ENCODE measurements around the gene MEX3A. TPM values are rescaled to one million over a fixed set of nuclear protein-coding genes. Genes with fewer than 3 reads are reported as not detected.

Gene MEX3A
- total RNA-seq, 1 donor from 2014 or later, result 1.2 TPM

- no peak overlapping the region for H3K4me3 Mint-ChIP-seq (ENCODE audit: low read depth)
- H3K4me1 Mint-ChIP-seq (ENCODE audit: low read depth), result peaks cover 6% of the 10 kb centered on the region
- H3K36me3 Mint-ChIP-seq (ENCODE audit: low read depth), result no peaks in the 10 kb centered on the region
- H3K27me3 Mint-ChIP-seq (ENCODE audit: low read depth), result peaks cover 20% of the 10 kb centered on the region
- intact Hi-C loops (cut with micrococcal nuclease), result loop anchor here (1.0 kb wide), 2 partner anchors 39 to 134 kb away; no protein-coding TSS in a partner anchor
- no peaks in the 10 kb centered on the region for H3K9me3 Mint-ChIP-seq
- H3K27ac Mint-ChIP-seq, result no peak overlapping the region
- DNase-seq (ENCODE audit: low spot score), result peak; percentile 76
These were observed 8.5 kb upstream of the MEX3A start for GRCh38 chr1:156090840-156091188.

GRCh38 chr1:156090138-156090839 is 8.0 kb upstream of the MEX3A start:
- Mint-ChIP-seq H3K4me3 (ENCODE audit: low read depth) (no peak overlapping the region), H3K27ac (no peak overlapping the region), H3K36me3 (ENCODE audit: low read depth) (no peaks in the 10 kb centered on the region), H3K4me1 (ENCODE audit: low read depth) (peaks cover 2% of the 10 kb centered on the region), H3K9me3 (no peaks in the 10 kb centered on the region), H3K27me3 (ENCODE audit: low read depth) (peaks cover 24% of the 10 kb centered on the region)
- no peak for DNase-seq (ENCODE audit: low spot score)
- intact Hi-C loops (cut with micrococcal nuclease), result loop anchor here (1.0 kb wide), 2 partner anchors 40 to 135 kb away; no protein-coding TSS in a partner anchor

- H3K27ac Mint-ChIP-seq, result no peak overlapping the region
These were observed 7.4 kb upstream of the MEX3A start for GRCh38 chr1:156089704-156090103.

GRCh38 chr1:156086256-156086662 is 4.0 kb upstream of the MEX3A start:
- H3K9me3 Mint-ChIP-seq, result no peaks in the 10 kb centered on the region
- no peak overlapping the region for H3K4me3 Mint-ChIP-seq (ENCODE audit: low read depth)
- no peak for DNase-seq (ENCODE audit: low spot score)
- H3K4me1 Mint-ChIP-seq (ENCODE audit: low read depth), result peaks cover 6% of the 10 kb centered on the region
- intact Hi-C loops (cut with micrococcal nuclease), result no loop called here
- H3K27me3 Mint-ChIP-seq (ENCODE audit: low read depth), result peaks cover 45% of the 10 kb centered on the region
- H3K27ac Mint-ChIP-seq, result no peak overlapping the region
- H3K36me3 Mint-ChIP-seq (ENCODE audit: low read depth), result no peaks in the 10 kb centered on the region

More at GRCh38 chr1:156089704-156090103, 7.4 kb upstream of the MEX3A start:
- no peaks in the 10 kb centered on the region for H3K36me3 Mint-ChIP-seq (ENCODE audit: low read depth)
- no peak for DNase-seq (ENCODE audit: low spot score)
- H3K4me1 Mint-ChIP-seq (ENCODE audit: low read depth), result peaks cover 2% of the 10 kb centered on the region
- no peak overlapping the region for H3K4me3 Mint-ChIP-seq (ENCODE audit: low read depth)
- peaks cover 28% of the 10 kb centered on the region for H3K27me3 Mint-ChIP-seq (ENCODE audit: low read depth)
- intact Hi-C loops (cut with micrococcal nuclease), result loop anchor here (1.0 kb wide), 2 partner anchors 41 to 136 kb away; no protein-coding TSS in a partner anchor
- H3K9me3 Mint-ChIP-seq, result no peaks in the 10 kb centered on the region

DNA sequence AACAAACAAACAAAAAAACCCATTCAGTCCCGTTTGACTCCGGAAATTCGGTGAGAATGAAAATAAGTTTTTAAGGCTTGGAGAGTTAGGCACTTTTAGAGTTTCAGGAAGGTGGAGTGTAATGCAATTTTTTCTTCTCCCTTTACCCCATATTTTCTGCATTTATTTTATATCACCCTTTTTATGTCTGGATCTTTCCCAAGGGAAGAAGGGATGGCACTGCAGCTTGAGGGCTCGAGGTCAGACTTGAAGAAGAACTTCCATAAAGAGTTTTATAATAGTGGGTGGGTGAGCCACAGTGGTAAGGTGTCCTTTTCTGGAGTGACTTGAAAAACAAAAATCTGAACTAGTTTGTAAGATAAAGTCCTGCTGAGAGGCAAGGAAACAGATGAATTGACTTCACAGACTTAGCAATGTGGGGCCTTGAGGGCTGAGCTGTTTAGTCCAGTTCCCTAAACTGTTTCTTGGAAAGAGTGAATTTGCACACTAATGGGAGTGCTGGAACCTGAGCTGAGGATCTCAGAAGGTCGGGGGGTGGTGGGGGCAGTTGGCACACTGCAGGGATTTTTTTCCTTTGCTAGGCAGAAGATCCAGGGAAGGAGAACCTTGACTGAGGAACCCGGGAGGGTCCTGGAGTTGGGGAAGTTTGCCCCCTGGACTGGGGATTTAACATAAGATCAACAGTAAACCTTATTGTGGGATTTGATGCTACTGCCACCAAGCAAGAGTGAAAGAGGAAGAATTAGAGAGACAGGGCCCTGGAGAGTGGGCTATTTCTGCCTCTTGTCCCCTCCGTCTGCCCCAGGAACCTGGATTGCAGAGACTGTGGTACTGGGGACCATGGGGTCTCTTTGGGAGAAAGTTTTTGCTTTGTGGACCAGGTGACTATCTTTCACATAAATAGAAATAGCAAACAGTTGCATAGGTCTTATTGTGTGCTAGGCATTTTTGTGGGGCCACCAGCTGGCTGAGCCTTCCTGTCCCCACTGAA is 1.8 kb upstream of the MEX3A start:
- intact Hi-C loops (cut with micrococcal nuclease), result no loop called here
- Mint-ChIP-seq H3K4me3 (ENCODE audit: low read depth) (peak overlapping the region; percentile 74), H3K36me3 (ENCODE audit: low read depth) (no peaks in the 10 kb centered on the region), H3K9me3 (no peaks in the 10 kb centered on the region), H3K27ac (no peak overlapping the region), H3K27me3 (ENCODE audit: low read depth) (peaks cover 62% of the 10 kb centered on the region), H3K4me1 (ENCODE audit: low read depth) (peaks cover 4% of the 10 kb centered on the region)
- no peak for DNase-seq (ENCODE audit: low spot score)

DNA sequence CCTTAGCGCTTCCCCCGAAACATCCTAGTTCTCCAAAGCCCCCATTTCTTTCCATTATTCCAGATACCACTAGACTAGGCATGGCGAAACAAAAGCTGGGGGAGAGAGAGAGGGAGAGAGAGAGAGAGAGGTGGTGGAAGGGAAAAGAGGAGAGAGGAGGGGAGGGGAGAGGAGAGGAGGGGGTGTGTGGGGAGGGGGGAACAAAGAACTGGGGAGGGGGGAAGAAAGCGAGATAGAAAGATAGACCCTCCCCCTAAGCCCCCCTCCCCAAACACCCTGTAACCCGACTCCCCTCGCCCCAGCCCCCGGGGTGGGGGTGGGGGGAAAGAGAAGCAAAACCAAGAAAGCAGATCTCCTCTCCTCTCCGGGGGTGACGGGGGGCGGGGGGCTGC is 352 bp downstream of the MEX3A start:
- peaks cover 70% of the 10 kb centered on the region for H3K27me3 Mint-ChIP-seq (ENCODE audit: low read depth)

DNA sequence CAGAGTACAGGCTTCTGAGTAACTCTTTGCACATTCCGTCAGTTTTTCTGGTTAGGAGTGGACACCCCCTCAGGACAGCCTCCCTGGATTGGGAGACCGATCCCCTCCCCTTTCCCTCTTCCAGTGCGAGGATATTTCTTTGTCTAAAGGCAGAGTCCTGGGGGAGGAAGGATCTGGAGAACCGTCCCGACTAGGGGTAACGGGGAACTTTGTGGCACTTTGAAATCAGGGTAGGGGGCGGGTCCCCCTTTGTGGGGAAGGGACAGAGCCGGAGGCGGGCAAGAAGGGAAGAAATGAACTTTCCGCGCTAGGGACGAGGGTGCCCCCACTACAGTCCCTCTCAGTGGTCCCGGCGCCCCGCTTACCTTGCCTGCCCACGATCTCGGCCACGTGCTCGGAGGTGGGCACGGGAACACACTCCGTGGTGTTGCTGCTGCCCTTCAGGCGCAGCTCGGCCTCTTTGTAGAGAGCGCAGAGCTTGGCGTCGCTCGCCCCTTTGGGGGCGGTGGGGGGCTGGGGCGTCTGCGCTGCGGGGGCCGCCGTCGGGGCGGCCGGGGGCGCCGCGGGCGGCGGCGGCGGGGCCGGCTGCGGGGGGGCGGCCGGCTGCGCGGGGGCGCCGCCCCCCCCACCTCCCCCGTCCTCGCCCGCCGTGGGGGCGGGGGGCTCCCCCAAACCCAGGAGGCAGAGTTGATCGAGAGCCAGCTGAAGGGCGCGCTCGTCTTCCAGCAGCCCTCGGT is 917 bp downstream of the MEX3A start:
- Mint-ChIP-seq H3K4me1 (ENCODE audit: low read depth) (peaks cover 4% of the 10 kb centered on the region), H3K27me3 (ENCODE audit: low read depth) (peaks cover 65% of the 10 kb centered on the region), H3K9me3 (no peaks in the 10 kb centered on the region), H3K4me3 (ENCODE audit: low read depth) (peak overlapping the region; percentile 85), H3K27ac (no peak overlapping the region), H3K36me3 (ENCODE audit: low read depth) (no peaks in the 10 kb centered on the region)
- no peak for DNase-seq (ENCODE audit: low spot score)
- intact Hi-C loops (cut with micrococcal nuclease), result no loop called here

More for the DNA sequence above, 352 bp downstream of the MEX3A start:
- no peaks in the 10 kb centered on the region for H3K36me3 Mint-ChIP-seq (ENCODE audit: low read depth)
- H3K9me3 Mint-ChIP-seq, result no peaks in the 10 kb centered on the region
- H3K4me3 Mint-ChIP-seq (ENCODE audit: low read depth), result peak overlapping the region; percentile 85
- no peak for DNase-seq (ENCODE audit: low spot score)
- H3K27ac Mint-ChIP-seq, result no peak overlapping the region
- intact Hi-C loops (cut with micrococcal nuclease), result loop anchor here (1.0 kb wide), 1 partner anchor 28 kb away; the partner anchor contains the start of gene LAMTOR2
- peaks cover 4% of the 10 kb centered on the region for H3K4me1 Mint-ChIP-seq (ENCODE audit: low read depth)

DNA sequence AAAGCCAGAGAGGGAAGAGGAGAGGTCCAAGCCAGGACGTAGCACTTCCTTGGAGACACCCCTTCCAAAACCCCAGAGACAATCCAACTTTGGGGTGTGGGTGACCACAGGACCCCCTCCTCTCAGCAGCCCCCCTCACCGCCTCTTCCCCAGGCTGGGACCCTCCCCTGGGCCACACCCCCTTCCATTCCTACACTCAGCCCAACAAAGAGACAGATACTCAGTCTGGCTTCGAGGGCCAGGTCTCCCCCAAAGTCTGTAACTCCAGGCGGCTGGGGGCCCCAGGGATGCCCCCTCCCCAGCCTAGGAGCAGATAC is 1.4 kb downstream of the MEX3A start:
- intact Hi-C loops (cut with micrococcal nuclease), result no loop called here
- H3K27ac Mint-ChIP-seq, result no peak overlapping the region
- H3K4me3 Mint-ChIP-seq (ENCODE audit: low read depth), result peak overlapping the region; percentile 69
- H3K36me3 Mint-ChIP-seq (ENCODE audit: low read depth), result no peaks in the 10 kb centered on the region
- no peak for DNase-seq (ENCODE audit: low spot score)
- H3K27me3 Mint-ChIP-seq (ENCODE audit: low read depth), result peaks cover 61% of the 10 kb centered on the region
- no peaks in the 10 kb centered on the region for H3K9me3 Mint-ChIP-seq
- H3K4me1 Mint-ChIP-seq (ENCODE audit: low read depth), result peaks cover 4% of the 10 kb centered on the region

- intact Hi-C loops (cut with micrococcal nuclease), result no loop called here
- Mint-ChIP-seq H3K27me3 (ENCODE audit: low read depth) (peaks cover 62% of the 10 kb centered on the region), H3K4me1 (ENCODE audit: low read depth) (peaks cover 7% of the 10 kb centered on the region), H3K36me3 (ENCODE audit: low read depth) (no peaks in the 10 kb centered on the region), H3K4me3 (ENCODE audit: low read depth) (no peak overlapping the region), H3K9me3 (no peaks in the 10 kb centered on the region), H3K27ac (no peak overlapping the region)
- DNase-seq (ENCODE audit: low spot score), result no peak
These were observed 1.9 kb downstream of the MEX3A start for GRCh38 chr1:156080241-156080862.

GRCh38 chr1:156079762-156080161 is 2.5 kb downstream of the MEX3A start:
- peaks cover 7% of the 10 kb centered on the region for H3K4me1 Mint-ChIP-seq (ENCODE audit: low read depth)
- no peak for DNase-seq (ENCODE audit: low spot score)
- H3K9me3 Mint-ChIP-seq, result no peaks in the 10 kb centered on the region
- H3K27me3 Mint-ChIP-seq (ENCODE audit: low read depth), result peaks cover 60% of the 10 kb centered on the region
- no peak overlapping the region for H3K27ac Mint-ChIP-seq
- no peaks in the 10 kb centered on the region for H3K36me3 Mint-ChIP-seq (ENCODE audit: low read depth)
- intact Hi-C loops (cut with micrococcal nuclease), result no loop called here
- peak overlapping the region; percentile 31 for H3K4me3 Mint-ChIP-seq (ENCODE audit: low read depth)

GRCh38 chr1:156078728-156079127 is 3.5 kb downstream of the MEX3A start:
- Mint-ChIP-seq H3K36me3 (ENCODE audit: low read depth) (no peaks in the 10 kb centered on the region), H3K27me3 (ENCODE audit: low read depth) (peaks cover 52% of the 10 kb centered on the region)

GRCh38 chr1:156077430-156077760 is 4.9 kb downstream of the MEX3A start:
- H3K4me1 Mint-ChIP-seq (ENCODE audit: low read depth), result peaks cover 3% of the 10 kb centered on the region
- intact Hi-C loops (cut with micrococcal nuclease), result no loop called here
- peaks cover 44% of the 10 kb centered on the region for H3K27me3 Mint-ChIP-seq (ENCODE audit: low read depth)
- H3K36me3 Mint-ChIP-seq (ENCODE audit: low read depth), result no peaks in the 10 kb centered on the region
- DNase-seq (ENCODE audit: low spot score), result no peak
- H3K4me3 Mint-ChIP-seq (ENCODE audit: low read depth), result no peak overlapping the region
- no peaks in the 10 kb centered on the region for H3K9me3 Mint-ChIP-seq
- no peak overlapping the region for H3K27ac Mint-ChIP-seq

More at GRCh38 chr1:156078728-156079127, 3.5 kb downstream of the MEX3A start:
- no peaks in the 10 kb centered on the region for H3K9me3 Mint-ChIP-seq
- peaks cover 7% of the 10 kb centered on the region for H3K4me1 Mint-ChIP-seq (ENCODE audit: low read depth)
- no peak for DNase-seq (ENCODE audit: low spot score)
- no peak overlapping the region for H3K4me3 Mint-ChIP-seq (ENCODE audit: low read depth)
- H3K27ac Mint-ChIP-seq, result no peak overlapping the region
- intact Hi-C loops (cut with micrococcal nuclease), result no loop called here

Measured in activated T-helper 2 cell treated with anti-CD3 and anti-CD28 coated beads, Interferon-gamma antibody, Interleukin-2, Interleukin-4, amounts not matched to agents 10 μg/mL and 5 μg/mL and 100 μg/mL, durations not matched to agents 14 hours and 24 hours and 36 hours (primary cell).